ENCODE data around the gene IL12B.
"Not testable (repeated sequence)": the region's sequence is repeated elsewhere in the genome, so short reads cannot be mapped to it uniquely, and the experiment has no call there.

IL12B gene

GRCh38 chr5:159286420-159287035 lies 43.8 kb downstream of the IL12B start:
- no peak overlapping the region for H3K4me3 ChIP-seq
- peak; percentile 29 for TF ChIP-seq CTCF (IDR thresholded peaks at IDR 0.05)
- H3K27ac ChIP-seq = no peak overlapping the region
- DNase-seq (ENCODE audit: low spot score) = no peak

GRCh38 chr5:159274676-159275075 lies 55.6 kb downstream of the IL12B start:
- no peak for DNase-seq (ENCODE audit: low spot score)
- Histone ChIP-seq H3K27ac (no peak overlapping the region), H3K4me3 (no peak overlapping the region)
- TF ChIP-seq CTCF (IDR thresholded peaks at IDR 0.05) = no peak

- DNase-seq (ENCODE audit: low spot score) = no peak
- no peak overlapping the region for H3K27ac ChIP-seq
- no peak overlapping the region for H3K4me3 ChIP-seq
- no peak for TF ChIP-seq CTCF (IDR thresholded peaks at IDR 0.05)
Observed at GRCh38 chr5:159273923-159274322, 56.4 kb downstream of the IL12B start.

GRCh38 chr5:159269723-159270122 lies 60.6 kb downstream of the IL12B start:
- TF ChIP-seq CTCF (IDR thresholded peaks at IDR 0.05) = no peak
- DNase-seq (ENCODE audit: low spot score) = no peak
- no peak overlapping the region for H3K4me3 ChIP-seq

GRCh38 chr5:159266764-159267163 lies 63.5 kb downstream of the IL12B start:
- not testable (repeated sequence) for DNase-seq (ENCODE audit: low spot score); H3K4me3 ChIP-seq; H3K27ac ChIP-seq

More at GRCh38 chr5:159269723-159270122, 60.6 kb downstream of the IL12B start:
- no peak overlapping the region for H3K27ac ChIP-seq

Measured in coronary artery (tissue), 2 donors.